ENCODE data around the gene H2BK1. TPM values are rescaled to one million over a fixed set of nuclear protein-coding genes. Genes with fewer than 3 reads are reported as not detected.

The H2BK1 gene
- total and polyA plus RNA-seq, 2 of the 13 experiments (the other 11 are each of a cell fraction or from before 2014, with no cell fraction given): not detected

- no peak overlapping the region for H3K4me3 ChIP-seq (replicated peaks in 1 of 3; ENCODE audit: insufficient read depth in 1 of 3, low read depth in 2 of 3, low read length in 3 of 3)
- intact Hi-C loops (cut with micrococcal nuclease; ENCODE audit: unreplicated experiment) (loop anchor here (10.0 kb wide), 1 partner anchor 158 kb away; the partner anchor contains the start of genes AGAP3, FASTK and TMUB1), in situ Hi-C loops (cut with HindIII; ENCODE audit: extremely low pct_ligation_motif_present, low pct_unique_long_range_greater_than_20kb) (no loop called here)
- 0% methylated on average over 1 of the region's 2 CpGs for WGBS (ENCODE audit: low lambda C conversion rate)
- ChIA-PET POLR2A (interaction anchor here (1.9 kb wide), 1 partner anchor 10 kb away, joined by 8 read pairs; the partner anchor contains the start of gene CHPF2), CTCF (ENCODE audit: low intra/inter-chr PET ratio, low total read pairs) (no interaction called here)
- H3K9ac ChIP-seq (ENCODE audit: insufficient read depth, low read depth, low read length): no peak overlapping the region
- ATAC-seq (peak; percentile 1; the same call in 2 of the 3 replicates), DNase-seq (ENCODE audit: low spot score) (no peak), FAIRE-seq (no peak)
- no peaks in the 10 kb centered on the region; the same call in 1 of the 2 replicates for H4K20me1 ChIP-seq (ENCODE audit: insufficient read depth, low read length)
- 0 out of 2 replicates have a peak overlapping the region, but pooled peaks have one; percentile 5 for H3K4me2 ChIP-seq (ENCODE audit: low read depth, low read length)
- H3K79me2 ChIP-seq (ENCODE audit: insufficient read depth, low read length): no peaks in the 10 kb centered on the region
- no peaks in the 10 kb centered on the region for H3K9me3 ChIP-seq (ENCODE audit: low read length)
- peaks cover 0 to 2% of the 10 kb centered on the region in 2 experiments; a peak in 1 of 5 replicates for H3K36me3 ChIP-seq (replicated peaks in 1 of 2; ENCODE audit: control insufficient read depth in 1 of 2, insufficient read depth in 2 of 2, low read length in 2 of 2)
- H2AFZ ChIP-seq (ENCODE audit: low read length): no peak overlapping the region
- BruUV-seq (replicated peaks): no TSS peak
- H3K4me1 ChIP-seq (ENCODE audit: insufficient read depth, low read length): peaks cover 58% of the 10 kb centered on the region
- no peak for TF ChIP-seq PHF21A (CRISPR knock-in tag; IDR thresholded peaks at IDR 0.05)
- no peak for TF ChIP-seq ZNF275 (CRISPR knock-in tag; IDR thresholded peaks at IDR 0.05; ENCODE audit: borderline replicate concordance)
- TF ChIP-seq ZNF274 (CRISPR knock-in tag; IDR thresholded peaks at IDR 0.05): no peak
- TF ChIP-seq, protein P1, sequence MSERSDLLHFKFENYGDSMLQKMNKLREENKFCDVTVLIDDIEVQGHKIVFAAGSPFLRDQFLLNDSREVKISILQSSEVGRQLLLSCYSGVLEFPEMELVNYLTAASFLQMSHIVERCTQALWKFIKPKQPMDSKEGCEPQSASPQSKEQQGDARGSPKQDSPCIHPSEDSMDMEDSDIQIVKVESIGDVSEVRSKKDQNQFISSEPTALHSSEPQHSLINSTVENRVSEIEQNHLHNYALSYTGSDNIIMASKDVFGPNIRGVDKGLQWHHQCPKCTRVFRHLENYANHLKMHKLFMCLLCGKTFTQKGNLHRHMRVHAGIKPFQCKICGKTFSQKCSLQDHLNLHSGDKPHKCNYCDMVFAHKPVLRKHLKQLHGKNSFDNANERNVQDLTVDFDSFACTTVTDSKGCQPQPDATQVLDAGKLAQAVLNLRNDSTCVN (CRISPR knock-in tag; IDR thresholded peaks at IDR 0.05; ENCODE audit: borderline replicate concordance): no peak
- TF ChIP-seq, protein P2, sequence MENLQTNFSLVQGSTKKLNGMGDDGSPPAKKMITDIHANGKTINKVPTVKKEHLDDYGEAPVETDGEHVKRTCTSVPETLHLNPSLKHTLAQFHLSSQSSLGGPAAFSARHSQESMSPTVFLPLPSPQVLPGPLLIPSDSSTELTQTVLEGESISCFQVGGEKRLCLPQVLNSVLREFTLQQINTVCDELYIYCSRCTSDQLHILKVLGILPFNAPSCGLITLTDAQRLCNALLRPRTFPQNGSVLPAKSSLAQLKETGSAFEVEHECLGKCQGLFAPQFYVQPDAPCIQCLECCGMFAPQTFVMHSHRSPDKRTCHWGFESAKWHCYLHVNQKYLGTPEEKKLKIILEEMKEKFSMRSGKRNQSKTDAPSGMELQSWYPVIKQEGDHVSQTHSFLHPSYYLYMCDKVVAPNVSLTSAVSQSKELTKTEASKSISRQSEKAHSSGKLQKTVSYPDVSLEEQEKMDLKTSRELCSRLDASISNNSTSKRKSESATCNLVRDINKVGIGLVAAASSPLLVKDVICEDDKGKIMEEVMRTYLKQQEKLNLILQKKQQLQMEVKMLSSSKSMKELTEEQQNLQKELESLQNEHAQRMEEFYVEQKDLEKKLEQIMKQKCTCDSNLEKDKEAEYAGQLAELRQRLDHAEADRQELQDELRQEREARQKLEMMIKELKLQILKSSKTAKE (CRISPR knock-in tag; IDR thresholded peaks at IDR 0.05; ENCODE audit: borderline replicate concordance): no peak
- no peak for TF ChIP-seq GATA4 (IDR thresholded peaks at IDR 0.05; ENCODE audit: borderline replicate concordance, low read depth)
- no peak for TF ChIP-seq MTERF4 (CRISPR knock-in tag; IDR thresholded peaks at IDR 0.05)
- TF ChIP-seq ZSCAN22 (CRISPR knock-in tag; IDR thresholded peaks at IDR 0.05): no peak
- TF ChIP-seq, protein P3, sequence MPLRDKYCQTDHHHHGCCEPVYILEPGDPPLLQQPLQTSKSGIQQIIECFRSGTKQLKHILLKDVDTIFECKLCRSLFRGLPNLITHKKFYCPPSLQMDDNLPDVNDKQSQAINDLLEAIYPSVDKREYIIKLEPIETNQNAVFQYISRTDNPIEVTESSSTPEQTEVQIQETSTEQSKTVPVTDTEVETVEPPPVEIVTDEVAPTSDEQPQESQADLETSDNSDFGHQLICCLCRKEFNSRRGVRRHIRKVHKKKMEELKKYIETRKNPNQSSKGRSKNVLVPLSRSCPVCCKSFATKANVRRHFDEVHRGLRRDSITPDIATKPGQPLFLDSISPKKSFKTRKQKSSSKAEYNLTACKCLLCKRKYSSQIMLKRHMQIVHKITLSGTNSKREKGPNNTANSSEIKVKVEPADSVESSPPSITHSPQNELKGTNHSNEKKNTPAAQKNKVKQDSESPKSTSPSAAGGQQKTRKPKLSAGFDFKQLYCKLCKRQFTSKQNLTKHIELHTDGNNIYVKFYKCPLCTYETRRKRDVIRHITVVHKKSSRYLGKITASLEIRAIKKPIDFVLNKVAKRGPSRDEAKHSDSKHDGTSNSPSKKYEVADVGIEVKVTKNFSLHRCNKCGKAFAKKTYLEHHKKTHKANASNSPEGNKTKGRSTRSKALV (CRISPR knock-in tag; IDR thresholded peaks at IDR 0.05): no peak
- TF ChIP-seq MEF2D (CRISPR knock-in tag; IDR thresholded peaks at IDR 0.05): no peak
- H3K27ac ChIP-seq (ENCODE audit: extremely low read length, insufficient read depth, low read length): no peak overlapping the region
- peaks cover 7 to 32% of the 10 kb centered on the region in 2 experiments; a peak in 3 of 5 replicates for H3K27me3 ChIP-seq (ENCODE audit: control insufficient read depth in 1 of 2, insufficient read depth in 2 of 2, low read length in 2 of 2)
Measured at GRCh38 chr7:151243045-151243349, 32.7 kb upstream of the H2BK1 start.
